RWPE2 (cell line): Measurements from ENCODE around the gene DCBLD1.

Experiments used
- ATAC-seq: fragments of 200-7000 bp; cut with Tn5 transposase; 3 replicates; pipeline ENCODE4 v1.9.1; 2021; ENCODE audit warnings: low read depth
- DNase-seq: peaks from one replicate; pipeline ENCODE4 v3.0.0-alpha.2; 2020; ENCODE audit warnings: low spot score
- H3K27ac ChIP-seq: fragments of 450-650 bp; 2 replicates; pipeline ENCODE4 v1.5.1; 2017; ENCODE audit warnings: mild to moderate bottlenecking; ENCODE audit not compliant: poor library complexity, severe bottlenecking
- H3K27me3 ChIP-seq: fragments of 250-450 bp; sonication (Bioruptor Pico); 2 replicates; pipeline ENCODE4 v1.5.1; 2021; ENCODE audit warnings: mild to moderate bottlenecking, moderate library complexity; ENCODE audit not compliant: insufficient read depth, poor library complexity, severe bottlenecking
- H3K36me3 ChIP-seq: fragments of 250-450 bp; sonication (Bioruptor Pico); 2 replicates; pipeline ENCODE4 v1.5.1; 2020; ENCODE audit warnings: low read depth, mild to moderate bottlenecking, moderate library complexity
- H3K4me1 ChIP-seq: fragments of 250-450 bp; sonication (Bioruptor Pico); 2 replicates; pipeline ENCODE4 v1.5.1; 2021; ENCODE audit warnings: mild to moderate bottlenecking, moderate library complexity; ENCODE audit not compliant: insufficient read depth, poor library complexity, severe bottlenecking
- H3K4me3 ChIP-seq: fragments of 250-450 bp; sonication (Bioruptor Pico); 2 replicates; pipeline ENCODE4 v1.5.1; 2021; ENCODE audit warnings: mild to moderate bottlenecking, moderate library complexity; ENCODE audit not compliant: severe bottlenecking
- H3K9me3 ChIP-seq: fragments of 250-450 bp; sonication (Bioruptor Pico); 2 replicates; pipeline ENCODE4 v1.5.1; 2021; ENCODE audit warnings: mild to moderate bottlenecking, moderate library complexity; ENCODE audit not compliant: severe bottlenecking
- TF ChIP-seq, protein P1 (sequence below): fragments of 450-650 bp; IDR thresholded peaks from one replicate; pipeline ENCODE4 v1.5.1; 2017; ENCODE audit warnings: mild to moderate bottlenecking, moderate library complexity; ENCODE audit not compliant: poor library complexity, severe bottlenecking

DCBLD1 gene

GRCh38 chr6:117573006-117573680, 90.7 kb downstream of the DCBLD1 start:
- no peak for DNase-seq
- Histone ChIP-seq H3K27me3 (no peaks in the 10 kb centered on the region), H3K27ac (no peak overlapping the region), H3K36me3 (peaks cover 100% of the 10 kb centered on the region), H3K4me3 (no peak overlapping the region), H3K4me1 (no peaks in the 10 kb centered on the region), H3K9me3 (peaks cover 2% of the 10 kb centered on the region)
- ATAC-seq: no peak
- TF ChIP-seq, protein P1, sequence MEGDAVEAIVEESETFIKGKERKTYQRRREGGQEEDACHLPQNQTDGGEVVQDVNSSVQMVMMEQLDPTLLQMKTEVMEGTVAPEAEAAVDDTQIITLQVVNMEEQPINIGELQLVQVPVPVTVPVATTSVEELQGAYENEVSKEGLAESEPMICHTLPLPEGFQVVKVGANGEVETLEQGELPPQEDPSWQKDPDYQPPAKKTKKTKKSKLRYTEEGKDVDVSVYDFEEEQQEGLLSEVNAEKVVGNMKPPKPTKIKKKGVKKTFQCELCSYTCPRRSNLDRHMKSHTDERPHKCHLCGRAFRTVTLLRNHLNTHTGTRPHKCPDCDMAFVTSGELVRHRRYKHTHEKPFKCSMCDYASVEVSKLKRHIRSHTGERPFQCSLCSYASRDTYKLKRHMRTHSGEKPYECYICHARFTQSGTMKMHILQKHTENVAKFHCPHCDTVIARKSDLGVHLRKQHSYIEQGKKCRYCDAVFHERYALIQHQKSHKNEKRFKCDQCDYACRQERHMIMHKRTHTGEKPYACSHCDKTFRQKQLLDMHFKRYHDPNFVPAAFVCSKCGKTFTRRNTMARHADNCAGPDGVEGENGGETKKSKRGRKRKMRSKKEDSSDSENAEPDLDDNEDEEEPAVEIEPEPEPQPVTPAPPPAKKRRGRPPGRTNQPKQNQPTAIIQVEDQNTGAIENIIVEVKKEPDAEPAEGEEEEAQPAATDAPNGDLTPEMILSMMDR: no peak

- ATAC-seq (no peak), DNase-seq (no peak)
- no peak overlapping the region for H3K27ac ChIP-seq
- H3K27me3 ChIP-seq: no peaks in the 10 kb centered on the region
- H3K4me3 ChIP-seq: no peak overlapping the region
- TF ChIP-seq, protein P1: no peak
- peaks cover 100% of the 10 kb centered on the region for H3K36me3 ChIP-seq
- H3K9me3 ChIP-seq: peaks cover 2% of the 10 kb centered on the region
- H3K4me1 ChIP-seq: no peaks in the 10 kb centered on the region
Measured at GRCh38 chr6:117574198-117574597, 91.7 kb downstream of the DCBLD1 start.

DNA sequence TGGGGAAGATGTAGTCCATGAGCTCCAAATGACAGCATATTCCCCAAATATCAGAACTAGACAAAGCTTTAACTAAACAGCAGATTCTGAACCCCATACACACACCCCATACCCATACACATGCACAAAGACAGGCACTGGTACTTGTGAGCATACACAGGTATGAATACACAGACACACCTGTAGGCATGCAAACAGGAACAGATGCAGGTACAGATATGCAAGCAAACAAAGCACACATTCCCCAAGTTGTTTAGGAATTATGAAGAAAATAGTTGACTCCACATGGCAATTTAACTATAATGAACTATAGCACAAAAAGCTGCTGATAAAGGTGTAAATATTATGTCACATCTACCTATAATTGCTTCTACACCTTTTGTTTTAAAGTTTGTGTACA, 103.2 kb downstream of the DCBLD1 start:
- Histone ChIP-seq H3K9me3 (no peaks in the 10 kb centered on the region), H3K36me3 (peaks cover 76% of the 10 kb centered on the region), H3K4me1 (no peaks in the 10 kb centered on the region), H3K27ac (no peak overlapping the region), H3K4me3 (no peak overlapping the region), H3K27me3 (no peaks in the 10 kb centered on the region)
- ATAC-seq (no peak), DNase-seq (no peak)
- TF ChIP-seq, protein P1: no peak

GRCh38 chr6:117590447-117590846, 108.0 kb downstream of the DCBLD1 start:
- Histone ChIP-seq H3K4me3 (no peak overlapping the region), H3K36me3 (peaks cover 77% of the 10 kb centered on the region), H3K4me1 (no peaks in the 10 kb centered on the region), H3K27me3 (no peaks in the 10 kb centered on the region), H3K9me3 (no peaks in the 10 kb centered on the region), H3K27ac (no peak overlapping the region)
- TF ChIP-seq, protein P1: no peak
- ATAC-seq (no peak), DNase-seq (no peak)

DNA sequence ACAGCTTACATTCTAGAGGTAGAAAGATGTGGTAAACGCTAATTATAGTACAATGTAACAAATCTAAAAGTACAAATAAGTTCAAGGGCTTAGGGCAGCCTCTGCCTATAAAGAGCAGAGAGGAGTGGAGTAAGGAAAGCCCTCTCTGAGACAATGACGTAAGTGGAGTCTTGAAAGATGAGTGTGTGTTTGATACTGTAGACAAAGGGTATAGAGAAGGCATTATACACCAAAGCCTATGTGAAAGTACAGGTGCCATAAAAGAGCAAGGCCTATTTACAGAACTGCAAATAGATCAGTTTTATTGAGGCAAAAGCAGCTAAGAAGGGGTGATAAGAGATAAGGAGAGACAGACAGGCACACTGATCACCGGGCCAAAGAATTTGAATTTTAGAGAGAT, 108.9 kb downstream of the DCBLD1 start:
- TF ChIP-seq, protein P1: no peak
- DNase-seq: no peak

More for the DNA sequence above, 108.9 kb downstream of the DCBLD1 start:
- H3K4me3 ChIP-seq: no peak overlapping the region
- H3K27me3 ChIP-seq: no peaks in the 10 kb centered on the region
- ATAC-seq: peak; percentile 23; the same call in 1 of the 3 replicates
- no peak overlapping the region for H3K27ac ChIP-seq
- H3K9me3 ChIP-seq: no peaks in the 10 kb centered on the region
- H3K36me3 ChIP-seq: peaks cover 79% of the 10 kb centered on the region
- no peaks in the 10 kb centered on the region for H3K4me1 ChIP-seq
